LNCaP clone FGC (cell line): Measurements from ENCODE around the gene ARL15.

Experiments used
- DNase-seq: peaks from one replicate; pipeline ENCODE4 v3.0.0-alpha.2; 2011; ENCODE audit warnings: low read depth
- H3K4me3 ChIP-seq: 2 replicates; pipeline ENCODE4 v1.5.1; 2011; ENCODE audit warnings: mild to moderate bottlenecking, low read depth, low read length, control low read depth
- TF ChIP-seq, protein P1 (sequence below): IDR thresholded peaks from 2 replicates; pipeline ENCODE4 v1.5.1; 2012; ENCODE audit warnings: mild to moderate bottlenecking; ENCODE audit not compliant: control insufficient read depth, insufficient read depth; ENCODE audit errors: extremely low read depth

The ARL15 gene

DNA sequence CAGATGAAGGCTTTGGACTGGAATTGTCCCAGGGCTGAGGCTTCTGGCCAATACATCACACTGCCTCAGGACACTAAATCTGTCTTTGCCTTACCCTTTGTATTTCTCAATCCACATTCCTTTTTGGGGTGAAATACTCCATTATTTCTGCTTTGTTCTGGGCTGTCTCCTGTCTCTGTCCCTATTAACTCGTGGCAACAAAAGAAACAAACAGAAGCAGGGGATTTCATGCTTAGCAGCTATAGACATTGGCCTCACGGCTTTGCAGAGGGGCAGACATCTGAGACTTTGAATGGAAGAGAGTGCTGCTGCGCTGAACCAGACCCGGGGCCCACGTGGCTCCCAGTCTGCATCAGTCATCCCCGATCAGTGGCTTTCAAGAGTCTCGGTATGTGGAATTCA is 129.7 kb downstream of the ARL15 start:
- TF ChIP-seq, protein P1, sequence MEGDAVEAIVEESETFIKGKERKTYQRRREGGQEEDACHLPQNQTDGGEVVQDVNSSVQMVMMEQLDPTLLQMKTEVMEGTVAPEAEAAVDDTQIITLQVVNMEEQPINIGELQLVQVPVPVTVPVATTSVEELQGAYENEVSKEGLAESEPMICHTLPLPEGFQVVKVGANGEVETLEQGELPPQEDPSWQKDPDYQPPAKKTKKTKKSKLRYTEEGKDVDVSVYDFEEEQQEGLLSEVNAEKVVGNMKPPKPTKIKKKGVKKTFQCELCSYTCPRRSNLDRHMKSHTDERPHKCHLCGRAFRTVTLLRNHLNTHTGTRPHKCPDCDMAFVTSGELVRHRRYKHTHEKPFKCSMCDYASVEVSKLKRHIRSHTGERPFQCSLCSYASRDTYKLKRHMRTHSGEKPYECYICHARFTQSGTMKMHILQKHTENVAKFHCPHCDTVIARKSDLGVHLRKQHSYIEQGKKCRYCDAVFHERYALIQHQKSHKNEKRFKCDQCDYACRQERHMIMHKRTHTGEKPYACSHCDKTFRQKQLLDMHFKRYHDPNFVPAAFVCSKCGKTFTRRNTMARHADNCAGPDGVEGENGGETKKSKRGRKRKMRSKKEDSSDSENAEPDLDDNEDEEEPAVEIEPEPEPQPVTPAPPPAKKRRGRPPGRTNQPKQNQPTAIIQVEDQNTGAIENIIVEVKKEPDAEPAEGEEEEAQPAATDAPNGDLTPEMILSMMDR = no peak
- no peak overlapping the region for H3K4me3 ChIP-seq
- no peak for DNase-seq

DNA sequence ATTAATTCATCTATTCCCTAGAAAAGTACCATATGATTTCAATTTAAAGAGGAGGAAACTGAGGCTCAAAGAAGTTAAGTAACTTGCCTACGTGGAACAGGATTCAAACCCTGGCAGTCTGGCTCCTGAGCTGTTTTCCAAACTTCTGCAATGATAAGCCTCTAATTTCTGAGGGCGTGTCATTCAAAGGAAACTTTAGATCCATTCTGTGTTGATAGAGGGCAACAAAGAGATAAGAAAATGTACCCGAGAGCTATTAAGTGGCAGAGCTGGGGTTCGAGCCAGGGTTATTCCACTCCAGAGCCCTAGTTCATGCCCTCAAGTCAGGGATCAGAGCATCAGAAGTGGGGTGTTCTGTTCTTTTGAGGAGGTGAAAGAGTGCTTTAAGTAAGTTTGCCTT is 131.4 kb downstream of the ARL15 start:
- no peak for DNase-seq
- TF ChIP-seq, protein P1 = no peak
- H3K4me3 ChIP-seq = no peak overlapping the region

DNA sequence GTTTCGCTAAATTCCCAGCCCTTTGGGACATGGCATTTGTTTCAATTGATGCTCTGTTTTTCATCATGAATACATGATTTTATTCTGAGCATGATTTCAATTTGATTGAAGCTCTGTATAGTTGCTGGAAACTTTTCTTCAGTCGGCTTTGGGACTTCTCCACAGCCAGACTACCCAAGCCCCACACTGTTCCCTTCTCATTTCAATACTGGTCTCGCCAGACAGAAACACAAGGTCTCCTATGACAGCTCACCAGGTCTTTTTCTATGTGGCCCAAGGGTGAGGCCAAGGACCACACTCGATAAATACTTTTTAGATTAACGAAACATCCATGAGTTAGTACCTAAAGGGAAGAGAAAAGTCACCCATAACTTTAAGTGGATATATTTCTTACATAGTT is 132.2 kb downstream of the ARL15 start:
- H3K4me3 ChIP-seq = no peak overlapping the region
- no peak for DNase-seq
- TF ChIP-seq, protein P1 = no peak

- TF ChIP-seq, protein P1 = no peak
- DNase-seq = no peak
- H3K4me3 ChIP-seq = no peak overlapping the region
Observed at GRCh38 chr5:54177058-54177457, 133.3 kb downstream of the ARL15 start.

- H3K4me3 ChIP-seq = no peak overlapping the region
- TF ChIP-seq, protein P1 = no peak
- no peak for DNase-seq
Observed at GRCh38 chr5:54176066-54176830, 134.1 kb downstream of the ARL15 start.

- H3K4me3 ChIP-seq = no peak overlapping the region
- TF ChIP-seq, protein P1 = no peak
- no peak for DNase-seq
Observed at GRCh38 chr5:54173251-54173650, 137.1 kb downstream of the ARL15 start.
